ENCODE results near the gene NELL2.

The NELL2 gene

DNA sequence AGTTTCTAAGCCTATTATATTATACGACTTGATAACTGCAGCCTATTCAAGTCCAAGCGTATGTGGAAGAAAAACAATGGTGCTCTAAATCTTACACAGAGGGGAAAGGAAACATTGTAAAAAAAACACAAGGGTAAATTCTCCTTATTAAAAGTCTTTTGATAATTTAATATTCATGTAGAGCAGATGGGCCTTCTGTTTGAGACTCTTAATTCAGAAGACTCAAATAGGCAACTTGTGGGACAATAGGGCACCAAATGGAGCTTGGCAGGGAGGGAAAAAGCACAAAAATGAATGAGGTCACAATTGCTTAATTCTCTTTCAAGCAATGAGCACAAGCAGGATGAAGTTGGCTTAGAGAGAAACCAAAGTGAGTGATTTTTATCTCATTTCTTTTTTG, 159.4 kb downstream of the NELL2 start:
- in situ Hi-C loops (cut with MboI; ENCODE audit: low pct_unique_long_range_greater_than_20kb, low sequenced_read_pairs, unreplicated experiment), result no loop called here
- no peak for TF ChIP-seq CTCF (IDR thresholded peaks at IDR 0.05; ENCODE audit: extremely low read depth, insufficient read depth, missing control alignments)

DNA sequence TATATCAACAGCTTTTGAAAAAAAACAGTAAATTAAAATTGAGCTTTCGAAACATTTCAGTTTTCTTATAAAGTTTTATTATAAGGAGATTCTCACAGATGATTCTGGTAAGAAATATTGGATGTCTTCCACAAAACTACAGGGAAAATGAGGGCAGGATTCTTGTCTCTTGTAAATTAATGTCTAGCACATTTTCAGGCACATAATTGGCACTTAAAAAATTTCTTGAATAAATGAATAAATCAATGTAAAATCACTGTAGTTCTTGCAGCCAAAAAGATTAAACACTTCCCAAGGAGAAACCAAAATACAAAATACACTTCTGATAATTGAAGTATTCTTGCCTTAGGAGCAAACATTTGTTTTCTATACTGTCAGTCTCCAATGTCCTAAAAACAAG, 164.4 kb downstream of the NELL2 start:
- TF ChIP-seq CTCF (IDR thresholded peaks at IDR 0.05; ENCODE audit: extremely low read depth, insufficient read depth, missing control alignments), result no peak
- DNase-seq (ENCODE audit: low spot score), result no peak
- in situ Hi-C loops (cut with MboI; ENCODE audit: low pct_unique_long_range_greater_than_20kb, low sequenced_read_pairs, unreplicated experiment), result no loop called here

More for the DNA sequence above, 159.4 kb downstream of the NELL2 start:
- DNase-seq (ENCODE audit: low spot score), result no peak

DNA sequence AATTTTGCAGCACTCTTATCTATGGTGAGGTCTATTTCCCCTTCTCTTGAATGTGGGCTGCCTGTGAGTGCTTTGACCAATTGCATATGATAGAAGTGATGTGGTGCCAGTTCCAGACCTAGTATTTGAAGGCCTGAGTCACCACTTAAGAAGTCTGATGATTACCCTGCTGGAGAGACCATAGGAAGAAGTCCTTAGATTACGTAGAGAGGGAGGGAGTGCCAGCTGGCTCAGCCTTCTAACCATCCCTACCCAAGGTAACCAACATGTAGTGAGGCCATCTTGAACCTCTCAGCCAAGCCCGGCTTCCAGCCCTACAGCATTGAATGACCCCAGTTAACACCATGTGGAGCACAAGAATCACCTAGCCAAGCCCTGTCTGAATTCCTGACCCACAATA, 166.9 kb downstream of the NELL2 start:
- DNase-seq (ENCODE audit: low spot score), result no peak
- in situ Hi-C loops (cut with MboI; ENCODE audit: low pct_unique_long_range_greater_than_20kb, low sequenced_read_pairs, unreplicated experiment), result no loop called here
- no peak for TF ChIP-seq CTCF (IDR thresholded peaks at IDR 0.05; ENCODE audit: extremely low read depth, insufficient read depth, missing control alignments)

GRCh38 chr12:44708218-44708617, 167.9 kb downstream of the NELL2 start:
- in situ Hi-C loops (cut with MboI; ENCODE audit: low pct_unique_long_range_greater_than_20kb, low sequenced_read_pairs, unreplicated experiment), result no loop called here
- no peak for TF ChIP-seq CTCF (IDR thresholded peaks at IDR 0.05; ENCODE audit: extremely low read depth, insufficient read depth, missing control alignments)
- no peak for DNase-seq (ENCODE audit: low spot score)

DNA sequence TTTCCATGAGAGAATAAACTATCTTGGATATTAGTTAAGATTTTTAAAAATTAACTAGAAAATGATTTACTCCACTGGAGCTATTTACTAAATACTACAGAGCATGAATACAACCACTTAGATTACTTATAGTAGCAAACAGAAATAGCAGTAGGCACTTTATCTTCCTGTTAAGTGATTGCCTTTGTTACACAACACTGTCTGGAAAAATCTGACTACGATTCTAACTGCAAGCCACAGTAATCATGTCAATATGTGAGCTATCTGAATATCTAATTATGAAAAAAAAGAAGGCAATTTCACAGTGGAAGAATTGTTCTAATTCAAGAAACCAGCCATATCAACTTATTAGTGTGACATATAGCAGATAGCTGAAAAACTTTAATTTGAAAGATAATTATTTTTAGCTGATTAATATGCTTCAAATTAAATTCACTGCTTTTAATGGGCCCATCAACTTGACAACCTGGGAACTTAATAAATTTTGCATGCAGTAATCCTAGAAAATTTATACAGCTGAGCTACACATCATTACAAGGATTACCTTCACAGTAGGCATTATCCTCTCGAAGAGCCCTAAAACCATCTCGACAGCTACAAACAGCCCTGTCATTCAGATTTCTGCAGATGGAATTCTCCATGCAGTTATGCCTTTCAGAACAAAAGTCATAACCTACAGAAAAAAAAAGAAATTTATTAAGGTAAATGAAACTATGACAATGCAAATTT, 172.8 kb downstream of the NELL2 start:
- in situ Hi-C loops (cut with MboI; ENCODE audit: low pct_unique_long_range_greater_than_20kb, low sequenced_read_pairs, unreplicated experiment), result no loop called here
- TF ChIP-seq CTCF (IDR thresholded peaks at IDR 0.05; ENCODE audit: extremely low read depth, insufficient read depth, missing control alignments), result no peak
- DNase-seq (ENCODE audit: low spot score), result no peak

DNA sequence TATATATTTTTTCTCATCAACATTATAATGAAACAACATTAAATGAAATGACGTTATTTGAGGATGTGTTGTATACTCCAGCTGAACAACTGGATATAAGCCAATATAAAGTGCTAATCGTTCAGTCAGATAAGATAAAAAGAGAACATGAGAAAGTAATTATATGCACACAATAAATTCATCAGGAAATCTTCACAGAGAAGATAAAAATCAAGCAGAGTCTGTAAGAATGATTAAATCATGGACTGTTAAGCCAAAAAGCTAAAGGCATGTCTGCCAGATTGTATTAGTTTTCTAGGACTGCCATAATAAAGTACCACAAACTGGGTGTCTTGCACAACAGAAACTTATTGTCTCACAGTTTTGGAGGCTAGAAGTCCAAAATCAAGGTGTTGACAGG, 178.6 kb downstream of the NELL2 start:
- no peak for TF ChIP-seq CTCF (IDR thresholded peaks at IDR 0.05; ENCODE audit: extremely low read depth, insufficient read depth, missing control alignments)
- no peak for DNase-seq (ENCODE audit: low spot score)
- in situ Hi-C loops (cut with MboI; ENCODE audit: low pct_unique_long_range_greater_than_20kb, low sequenced_read_pairs, unreplicated experiment), result no loop called here

All from GM13977 (cell line).